Measurements from ENCODE around the gene TES.

DNA sequence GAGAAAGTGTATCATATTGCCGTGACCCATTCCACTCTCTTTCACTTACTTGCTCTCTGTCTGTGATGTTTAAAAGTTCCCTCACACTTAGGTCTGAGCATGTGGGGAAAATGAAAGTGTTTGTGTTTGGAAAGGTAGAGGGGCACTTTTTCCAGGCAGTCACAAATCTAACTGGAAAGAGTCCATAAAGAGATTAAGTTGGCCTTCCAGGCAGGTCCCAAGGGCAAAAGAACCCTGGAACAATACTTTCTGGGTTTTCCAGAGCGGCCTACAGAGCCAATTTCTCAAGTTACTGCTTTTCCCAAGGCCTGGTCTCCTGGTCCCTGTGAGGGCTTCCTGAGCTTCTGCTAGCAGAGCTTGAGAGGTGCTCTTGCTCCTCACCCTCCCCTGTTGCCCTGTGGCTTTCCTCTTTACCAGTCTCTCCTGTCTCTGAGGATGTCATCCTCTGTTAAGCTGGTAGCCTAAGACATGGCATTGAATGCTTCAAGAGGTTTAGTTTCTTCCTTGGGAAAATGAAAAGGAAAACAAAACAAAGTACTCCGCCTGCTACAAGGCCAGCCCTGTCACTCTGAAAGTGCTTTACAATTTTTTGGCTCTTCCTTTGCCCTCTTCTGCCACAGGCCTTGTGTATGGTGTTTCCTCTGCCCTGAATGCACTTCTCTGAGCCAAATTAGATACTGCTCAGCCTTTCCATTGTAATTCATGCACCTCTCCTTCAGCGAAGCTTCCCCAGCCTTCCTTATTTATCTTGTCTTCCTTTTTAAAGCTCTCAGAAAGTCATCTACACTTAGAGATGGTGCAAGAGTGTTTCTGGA, 20.1 kb downstream of the TES start:
- TF ChIP-seq, protein P1, sequence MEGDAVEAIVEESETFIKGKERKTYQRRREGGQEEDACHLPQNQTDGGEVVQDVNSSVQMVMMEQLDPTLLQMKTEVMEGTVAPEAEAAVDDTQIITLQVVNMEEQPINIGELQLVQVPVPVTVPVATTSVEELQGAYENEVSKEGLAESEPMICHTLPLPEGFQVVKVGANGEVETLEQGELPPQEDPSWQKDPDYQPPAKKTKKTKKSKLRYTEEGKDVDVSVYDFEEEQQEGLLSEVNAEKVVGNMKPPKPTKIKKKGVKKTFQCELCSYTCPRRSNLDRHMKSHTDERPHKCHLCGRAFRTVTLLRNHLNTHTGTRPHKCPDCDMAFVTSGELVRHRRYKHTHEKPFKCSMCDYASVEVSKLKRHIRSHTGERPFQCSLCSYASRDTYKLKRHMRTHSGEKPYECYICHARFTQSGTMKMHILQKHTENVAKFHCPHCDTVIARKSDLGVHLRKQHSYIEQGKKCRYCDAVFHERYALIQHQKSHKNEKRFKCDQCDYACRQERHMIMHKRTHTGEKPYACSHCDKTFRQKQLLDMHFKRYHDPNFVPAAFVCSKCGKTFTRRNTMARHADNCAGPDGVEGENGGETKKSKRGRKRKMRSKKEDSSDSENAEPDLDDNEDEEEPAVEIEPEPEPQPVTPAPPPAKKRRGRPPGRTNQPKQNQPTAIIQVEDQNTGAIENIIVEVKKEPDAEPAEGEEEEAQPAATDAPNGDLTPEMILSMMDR (IDR thresholded peaks at IDR 0.05; ENCODE audit: low read depth, low read length): no peak
- no peak for TF ChIP-seq POLR2A (IDR thresholded peaks at IDR 0.05; ENCODE audit: extremely low read depth, insufficient read length)
- TF ChIP-seq, protein P2, sequence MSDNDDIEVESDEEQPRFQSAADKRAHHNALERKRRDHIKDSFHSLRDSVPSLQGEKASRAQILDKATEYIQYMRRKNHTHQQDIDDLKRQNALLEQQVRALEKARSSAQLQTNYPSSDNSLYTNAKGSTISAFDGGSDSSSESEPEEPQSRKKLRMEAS (IDR thresholded peaks at IDR 0.05; ENCODE audit: low read depth, low read length): no peak
